ENCODE data around the gene GFRA3.
A peak's percentile ranks its signal among the peaks of the same experiment; 100 is the strongest.

Gene GFRA3

DNA sequence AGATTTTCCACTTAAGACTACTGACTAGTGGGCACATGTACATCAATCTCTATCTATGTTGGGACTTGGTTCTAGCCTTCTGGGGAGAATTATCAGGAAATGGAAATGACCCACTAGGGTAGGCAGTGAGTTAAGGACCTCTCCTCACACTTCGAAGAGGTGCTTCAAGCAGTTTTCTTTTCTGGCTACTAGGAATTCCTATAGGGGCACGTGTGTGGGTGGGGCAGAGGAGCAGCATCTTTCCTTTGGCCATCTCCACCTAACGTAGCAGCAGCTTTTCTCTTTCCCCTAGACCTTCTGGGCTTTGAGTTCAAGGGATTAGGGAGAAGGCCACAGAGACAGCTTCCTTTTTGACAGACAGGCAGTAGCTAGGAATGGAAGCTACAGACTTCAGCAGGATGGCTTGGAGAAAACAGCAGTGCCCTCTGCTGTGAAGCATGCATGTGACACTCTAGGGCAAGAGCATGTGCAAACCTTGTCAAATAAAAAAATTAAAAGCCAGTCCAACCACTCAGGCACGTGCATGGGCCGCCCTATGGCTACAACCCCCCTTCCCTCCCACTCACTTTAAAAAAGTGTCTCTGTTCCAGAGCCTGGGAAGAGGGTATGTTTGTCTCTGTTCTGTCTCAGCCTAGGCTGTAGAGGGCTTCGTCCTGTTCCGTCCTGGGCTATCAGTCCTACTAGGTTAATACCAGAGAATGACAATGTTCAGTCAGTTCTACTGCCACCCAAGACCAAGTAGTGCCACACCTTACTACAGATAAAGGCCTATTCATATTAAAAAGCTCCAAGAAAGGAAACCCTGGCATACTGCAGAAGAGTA, 8.7 kb upstream of the GFRA3 start:
- TF ChIP-seq, protein P1, sequence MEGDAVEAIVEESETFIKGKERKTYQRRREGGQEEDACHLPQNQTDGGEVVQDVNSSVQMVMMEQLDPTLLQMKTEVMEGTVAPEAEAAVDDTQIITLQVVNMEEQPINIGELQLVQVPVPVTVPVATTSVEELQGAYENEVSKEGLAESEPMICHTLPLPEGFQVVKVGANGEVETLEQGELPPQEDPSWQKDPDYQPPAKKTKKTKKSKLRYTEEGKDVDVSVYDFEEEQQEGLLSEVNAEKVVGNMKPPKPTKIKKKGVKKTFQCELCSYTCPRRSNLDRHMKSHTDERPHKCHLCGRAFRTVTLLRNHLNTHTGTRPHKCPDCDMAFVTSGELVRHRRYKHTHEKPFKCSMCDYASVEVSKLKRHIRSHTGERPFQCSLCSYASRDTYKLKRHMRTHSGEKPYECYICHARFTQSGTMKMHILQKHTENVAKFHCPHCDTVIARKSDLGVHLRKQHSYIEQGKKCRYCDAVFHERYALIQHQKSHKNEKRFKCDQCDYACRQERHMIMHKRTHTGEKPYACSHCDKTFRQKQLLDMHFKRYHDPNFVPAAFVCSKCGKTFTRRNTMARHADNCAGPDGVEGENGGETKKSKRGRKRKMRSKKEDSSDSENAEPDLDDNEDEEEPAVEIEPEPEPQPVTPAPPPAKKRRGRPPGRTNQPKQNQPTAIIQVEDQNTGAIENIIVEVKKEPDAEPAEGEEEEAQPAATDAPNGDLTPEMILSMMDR (IDR thresholded peaks at IDR 0.05) = peak; percentile 72

DNA sequence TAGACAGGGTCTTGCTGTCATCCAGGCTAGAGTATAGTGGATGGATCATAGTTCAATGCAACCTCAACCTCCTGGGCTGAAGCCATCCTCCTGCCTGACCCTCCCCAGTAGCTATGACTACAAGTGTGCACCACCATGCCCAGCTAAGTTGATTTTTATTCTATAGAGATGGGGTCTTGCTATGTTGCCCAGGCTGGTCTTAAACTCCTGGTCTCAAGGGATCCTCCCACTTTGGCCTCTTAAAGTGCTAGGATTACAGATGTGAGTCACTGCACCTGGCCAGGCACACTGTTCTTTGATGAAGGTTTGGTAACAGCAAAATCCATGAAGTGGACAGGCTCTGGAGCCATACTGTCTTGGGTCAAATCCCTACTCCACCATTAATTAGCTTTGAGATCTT, 6.5 kb upstream of the GFRA3 start:
- TF ChIP-seq, protein P1 (IDR thresholded peaks at IDR 0.05) = no peak

DNA sequence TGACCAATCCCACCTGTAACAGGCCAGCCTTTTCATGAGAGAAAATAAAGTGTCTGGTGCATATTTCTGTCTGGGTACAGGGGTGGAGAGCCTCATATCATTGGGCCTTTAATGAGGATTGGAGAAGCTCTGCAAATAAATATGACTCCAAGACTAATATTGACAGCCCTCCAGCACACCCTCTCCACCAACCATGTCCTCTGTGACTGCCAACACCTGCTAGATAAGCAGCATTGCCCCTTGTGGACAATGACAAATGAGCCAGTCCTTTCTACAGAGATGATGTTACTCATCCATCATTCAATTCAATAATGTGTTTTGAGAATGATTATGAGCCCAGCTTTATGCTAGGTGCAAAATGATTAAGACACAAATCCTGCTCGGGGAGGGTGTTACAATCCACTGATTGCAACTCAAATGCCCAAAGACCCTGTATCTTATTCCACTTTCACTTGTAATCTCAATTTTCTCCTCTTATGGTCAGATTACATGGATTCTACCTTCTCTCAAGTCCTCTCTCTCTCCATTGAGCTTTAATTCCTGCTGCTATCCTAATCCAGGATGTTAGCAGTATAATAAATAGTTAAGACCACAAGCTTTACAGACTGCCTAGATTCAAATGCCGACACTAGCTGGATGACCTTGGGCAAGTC, 2.1 kb upstream of the GFRA3 start:
- TF ChIP-seq, protein P1 (IDR thresholded peaks at IDR 0.05) = peak; percentile 54

DNA sequence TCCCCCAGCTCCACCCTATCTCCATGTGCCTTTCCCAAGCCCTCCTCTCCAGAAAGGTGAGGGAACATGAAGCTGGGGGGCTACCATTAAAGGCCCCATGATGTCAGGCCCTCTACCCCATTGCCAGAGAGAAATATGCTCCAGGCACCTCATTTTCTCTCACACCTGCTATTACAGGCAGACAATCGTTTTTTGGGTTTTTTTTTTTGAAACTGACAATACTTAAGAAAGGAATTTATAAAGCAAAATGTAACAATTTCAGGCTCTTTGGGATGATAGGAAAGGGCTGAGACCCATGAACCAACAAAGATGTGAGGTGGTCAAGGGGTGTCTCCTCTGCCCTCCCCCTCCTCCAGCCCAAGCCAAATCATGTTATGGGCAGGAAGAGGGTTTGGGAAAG, 1.5 kb upstream of the GFRA3 start:
- TF ChIP-seq, protein P1 (IDR thresholded peaks at IDR 0.05) = no peak

DNA sequence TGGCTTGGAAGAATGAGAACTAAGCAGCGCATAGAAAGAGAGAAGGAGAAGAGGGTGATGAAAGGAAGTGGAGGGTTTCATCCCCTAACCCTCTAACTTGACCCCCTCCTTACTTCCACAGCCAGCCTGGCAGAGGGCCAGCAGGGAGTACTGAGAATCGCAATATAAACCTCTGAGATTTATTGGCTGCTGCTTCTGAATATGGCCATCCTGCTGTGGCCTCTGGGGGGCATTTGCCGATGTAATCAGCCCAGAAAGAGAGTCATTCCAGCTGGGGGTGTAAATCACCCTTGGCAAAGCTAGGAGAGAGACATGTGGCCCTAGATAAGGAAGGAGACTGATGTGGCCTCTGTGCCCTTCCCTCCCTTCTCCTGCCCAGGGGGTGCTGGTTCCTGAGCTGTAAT, 960 bp upstream of the GFRA3 start:
- TF ChIP-seq, protein P1 (IDR thresholded peaks at IDR 0.05) = no peak

DNA sequence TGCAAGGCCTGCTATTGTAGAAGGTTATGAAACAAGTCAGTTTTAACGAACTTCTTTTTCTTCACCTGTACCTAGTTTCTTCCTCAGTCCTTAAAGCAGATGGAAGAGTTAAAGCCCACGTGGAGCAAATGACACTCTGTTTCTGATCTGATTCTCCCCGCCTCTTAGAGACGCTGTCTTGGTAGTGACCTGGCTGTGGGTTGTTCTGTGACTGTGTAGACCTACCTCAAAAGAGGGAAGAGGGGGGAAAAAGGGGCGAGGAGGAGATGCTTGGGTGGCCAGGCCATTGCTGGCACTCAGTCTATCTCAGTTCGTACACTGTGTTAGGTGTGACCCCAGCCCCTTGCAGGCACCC, 610 bp downstream of the GFRA3 start:
- TF ChIP-seq, protein P1 (IDR thresholded peaks at IDR 0.05) = no peak

DNA sequence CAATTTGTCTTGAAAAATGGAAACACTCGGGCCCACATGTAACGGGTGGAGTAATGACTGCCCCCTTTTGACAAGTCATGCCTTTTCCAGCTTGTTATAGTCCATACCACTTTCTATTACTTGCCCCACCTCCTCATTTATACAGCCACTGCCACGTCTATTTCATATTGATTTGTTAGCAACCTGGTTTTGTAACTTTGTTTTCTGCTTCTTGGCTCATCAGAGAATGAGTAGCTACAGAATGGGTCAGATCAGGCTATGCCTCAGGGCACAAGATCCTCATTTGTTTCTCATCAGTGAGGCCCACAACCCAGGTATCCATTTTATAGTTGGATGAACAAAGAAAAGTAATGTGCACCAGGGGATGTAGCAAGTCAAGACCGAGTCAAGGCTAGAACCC, 1.7 kb downstream of the GFRA3 start:
- TF ChIP-seq, protein P1 (IDR thresholded peaks at IDR 0.05) = no peak
